H1 (cell line): ENCODE results near the gene VAT1L.

Experiments
- CHD1 ChIP-seq: IDR thresholded peaks from 2 replicates; pipeline ENCODE4 v1.6.1; 2012; ENCODE audit warnings: low read depth, low read length, improper control_type of control experiment
- CTCF ChIP-seq, 3 experiments: IDR thresholded peaks; 1 replicate in 2 of 3; 2 replicates in 1 of 3; pipeline versions ENCODE4 v1.5.1 to v1.6.1; 2011; ENCODE audit warnings: low read length in 3 of 3, mild to moderate bottlenecking in 3 of 3, inconsistent platforms in 2 of 3, low read depth in 1 of 3, moderate library complexity in 1 of 3; ENCODE audit not compliant: insufficient read depth in 1 of 3; ENCODE audit errors: control extremely low read depth in 1 of 3
- EP300 ChIP-seq, 2 experiments: IDR thresholded peaks; 1 replicate in 1 of 2; 2 replicates in 1 of 2; pipeline ENCODE4 v1.6.1; 2011 to 2012; ENCODE audit warnings: low read depth in 2 of 2, low read length in 2 of 2, mild to moderate bottlenecking in 2 of 2, borderline replicate concordance in 1 of 2, inconsistent platforms in 1 of 2, moderate library complexity in 1 of 2
- EZH2 ChIP-seq: fragments of 200-600 bp; sonication (generic); IDR thresholded peaks from 2 replicates; pipeline ENCODE4 v1.7.1; 2012; ENCODE audit warnings: low read depth, mild to moderate bottlenecking, moderate library complexity, low read length, inconsistent platforms; ENCODE audit not compliant: severe bottlenecking
- KDM1A ChIP-seq: fragments of 200-600, 300-600 bp; sonication (generic); IDR thresholded peaks from 2 replicates; pipeline ENCODE4 v1.7.1; 2016; ENCODE audit warnings: mild to moderate bottlenecking, low read length, borderline replicate concordance
- POLR2A ChIP-seq, 2 experiments: IDR thresholded peaks; 1 replicate in 1 of 2; 2 replicates in 1 of 2; pipeline ENCODE4 v1.6.1; 2011; ENCODE audit warnings: low read depth in 2 of 2, low read length in 2 of 2, mild to moderate bottlenecking in 2 of 2; ENCODE audit errors: control extremely low read depth in 1 of 2
- POLR2AphosphoS5 ChIP-seq: IDR thresholded peaks from 2 replicates; pipeline ENCODE4 v1.6.1; 2011; ENCODE audit warnings: low read depth, low read length
- RXRA ChIP-seq: IDR thresholded peaks from 2 replicates; pipeline ENCODE4 v1.6.1; 2011; ENCODE audit warnings: low read depth, mild to moderate bottlenecking, low read length, moderate library complexity; ENCODE audit not compliant: insufficient read depth
- SIN3A ChIP-seq, 2 experiments: IDR thresholded peaks in 1 of 2; conservative IDR thresholded peaks in 1 of 2; 2 replicates each; pipeline ENCODE4 v1.6.1; 2011 to 2012; ENCODE audit warnings: low read length in 2 of 2, improper control_type of control experiment in 1 of 2, low read depth in 1 of 2, mild to moderate bottlenecking in 1 of 2
- USF2 ChIP-seq: IDR thresholded peaks from 2 replicates; pipeline ENCODE4 v1.6.1; 2011; ENCODE audit warnings: low read length, improper control_type of control experiment
- ZNF274 ChIP-seq: IDR thresholded peaks from 2 replicates; pipeline ENCODE4 v1.7.0; 2012; ENCODE audit warnings: low read length, borderline replicate concordance; ENCODE audit errors: extremely low read depth
- TF ChIP-seq, protein P1 (sequence below): IDR thresholded peaks from 2 replicates; pipeline ENCODE4 v1.6.1; 2011; ENCODE audit warnings: low read depth, mild to moderate bottlenecking, low read length; ENCODE audit not compliant: insufficient read depth

- no peak for TF ChIP-seq CHD1
- no peak for TF ChIP-seq EP300 (IDR thresholded peaks at IDR 0.05; ENCODE audit: borderline replicate concordance in 1 of 2, low read depth in 2 of 2, low read length in 2 of 2)
- TF ChIP-seq CTCF (IDR thresholded peaks at IDR 0.05; ENCODE audit: control extremely low read depth in 1 of 3, insufficient read depth in 1 of 3, low read depth in 1 of 3, low read length in 3 of 3): no peak
- TF ChIP-seq KDM1A: no peak
- no peak for TF ChIP-seq EZH2
- no peak for TF ChIP-seq SIN3A (conservative IDR thresholded peaks at IDR 0.05 in 1 of 2, IDR thresholded peaks at IDR 0.05 in 1 of 2; ENCODE audit: low read depth in 1 of 2, low read length in 2 of 2)
- TF ChIP-seq, protein P1, sequence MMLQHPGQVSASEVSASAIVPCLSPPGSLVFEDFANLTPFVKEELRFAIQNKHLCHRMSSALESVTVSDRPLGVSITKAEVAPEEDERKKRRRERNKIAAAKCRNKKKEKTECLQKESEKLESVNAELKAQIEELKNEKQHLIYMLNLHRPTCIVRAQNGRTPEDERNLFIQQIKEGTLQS: no peak
- TF ChIP-seq RXRA: no peak
- TF ChIP-seq POLR2AphosphoS5: no peak
- TF ChIP-seq USF2: no peak
- TF ChIP-seq POLR2A (IDR thresholded peaks at IDR 0.05; ENCODE audit: control extremely low read depth in 1 of 2, low read depth in 2 of 2, low read length in 2 of 2): no peak
- TF ChIP-seq ZNF274: no peak
Measured at GRCh38 chr16:77895962-77896361, 107.6 kb downstream of the VAT1L start.
